HG02870 (cell line): ENCODE measurements around the gene TRABD2B.
A peak's percentile ranks its signal among the peaks of the same experiment; 100 is the strongest.

Experiments used
- ATAC-seq: cut with Tn5 transposase; IDR thresholded peaks from one replicate; pipeline ENCODE4 v1.9.1; 2021; ENCODE audit warnings: mild to moderate bottlenecking, moderate library complexity; ENCODE audit not compliant: unreplicated experiment

TRABD2B gene

DNA sequence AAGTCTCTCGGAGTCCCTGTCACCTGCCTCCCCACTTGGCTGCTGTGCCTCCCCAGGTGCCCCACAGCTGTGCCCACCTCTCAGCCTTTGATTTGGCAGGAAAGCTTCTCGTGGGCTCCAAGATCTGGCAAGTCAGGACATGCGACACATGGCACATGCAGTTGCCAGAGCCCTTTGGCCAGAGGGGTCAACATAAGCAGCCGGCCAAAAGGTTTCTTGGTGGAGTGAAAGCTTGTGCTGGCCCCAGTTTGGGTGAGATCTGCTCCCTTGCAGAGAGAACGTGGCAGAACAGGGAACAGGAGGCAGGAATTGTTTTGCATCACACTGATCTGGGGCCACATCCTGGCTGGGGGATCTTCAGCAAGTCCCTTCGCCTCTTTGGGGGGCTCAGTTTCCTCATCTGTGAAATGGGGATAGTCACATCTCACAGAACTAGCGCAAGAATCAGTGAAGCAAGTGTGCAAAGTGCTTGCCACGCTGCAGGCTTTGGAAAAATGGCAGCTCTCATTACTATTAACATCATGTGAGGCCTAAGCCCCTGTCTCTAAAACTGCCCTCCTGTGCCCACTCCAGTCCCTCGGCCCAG, 232.6 kb downstream of the TRABD2B start:
- no peak for ATAC-seq

DNA sequence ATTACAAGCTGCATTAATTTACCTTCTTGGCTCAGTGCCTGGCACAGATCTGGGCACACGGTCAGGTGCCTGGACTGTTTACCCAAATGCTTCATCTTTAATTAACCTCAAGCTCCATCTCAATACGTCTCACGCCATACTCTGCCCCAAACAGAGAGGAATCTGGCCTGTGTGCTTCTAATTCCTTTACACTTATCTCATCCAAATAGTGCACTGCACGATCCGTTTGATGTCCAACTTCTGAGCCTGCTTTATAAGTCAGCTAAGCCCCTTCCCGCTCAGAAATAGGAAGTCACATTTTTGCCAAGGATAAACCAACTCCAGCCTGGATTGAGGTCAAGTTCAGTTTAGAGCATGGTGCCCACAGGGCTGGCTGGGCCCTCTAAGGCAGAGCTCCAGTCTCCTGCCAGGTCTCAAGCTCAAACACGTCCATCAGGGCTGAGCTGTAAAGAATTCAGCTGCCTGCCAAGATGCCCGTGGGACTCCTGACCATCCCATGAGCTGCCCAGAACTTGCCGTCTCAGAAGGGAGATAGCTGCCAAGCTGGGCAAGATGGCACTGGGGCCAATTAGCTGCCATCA, 233.5 kb downstream of the TRABD2B start:
- ATAC-seq, result no peak

DNA sequence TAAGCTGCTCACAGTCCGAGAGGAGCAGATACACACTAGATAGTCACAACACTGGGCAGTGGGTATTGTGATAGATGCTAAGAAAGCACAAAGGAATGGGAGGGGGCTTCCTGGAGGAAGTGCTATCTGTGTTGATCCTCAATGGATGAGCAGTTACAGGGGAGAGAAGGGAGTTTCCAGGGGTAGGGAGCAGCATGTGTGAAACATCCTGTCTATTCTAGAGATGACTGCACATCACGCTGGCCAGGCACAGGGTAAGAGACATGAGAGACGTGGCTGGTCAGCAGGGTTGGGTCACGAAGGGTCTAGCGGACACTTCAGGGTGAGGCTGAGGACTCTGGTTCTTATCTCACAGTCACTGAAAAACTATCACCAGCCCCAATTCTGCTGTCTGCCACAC, 235.2 kb downstream of the TRABD2B start:
- ATAC-seq, result no peak

DNA sequence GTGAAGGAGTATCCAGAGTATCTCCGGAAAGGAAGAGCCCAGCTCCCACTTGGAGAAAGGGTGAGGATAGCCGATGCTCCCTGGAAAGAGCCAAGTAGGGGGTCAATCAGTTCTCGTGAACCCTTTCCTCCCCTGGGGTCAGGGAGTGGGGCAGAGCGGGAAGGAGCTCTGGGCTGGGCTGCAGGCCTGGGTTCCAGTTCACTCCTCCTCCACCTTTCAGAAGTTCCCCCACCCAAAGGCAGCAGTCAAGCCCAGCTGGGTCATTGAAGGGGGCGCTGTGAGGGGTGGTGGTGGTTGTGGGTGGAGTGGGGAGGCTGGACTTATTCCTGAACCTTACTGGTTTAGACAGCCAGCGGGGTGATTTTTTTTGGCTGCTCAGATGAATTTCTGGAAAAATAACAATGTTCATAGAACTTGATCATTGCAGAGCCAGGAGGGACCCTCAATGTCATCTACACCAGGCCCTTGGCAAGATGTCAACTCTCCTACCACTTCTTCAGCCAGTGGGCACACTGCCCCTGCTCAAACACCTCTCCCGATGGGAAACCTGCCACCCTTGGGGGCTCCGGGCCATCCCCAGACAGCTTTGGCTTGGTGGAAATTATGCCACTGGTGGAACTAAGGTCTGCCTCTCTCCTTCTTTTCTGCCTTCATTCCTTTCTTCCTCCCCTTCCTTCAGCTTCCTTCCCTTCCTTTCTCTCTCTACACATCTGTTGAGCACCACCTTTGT, 235.8 kb downstream of the TRABD2B start:
- no peak for ATAC-seq

DNA sequence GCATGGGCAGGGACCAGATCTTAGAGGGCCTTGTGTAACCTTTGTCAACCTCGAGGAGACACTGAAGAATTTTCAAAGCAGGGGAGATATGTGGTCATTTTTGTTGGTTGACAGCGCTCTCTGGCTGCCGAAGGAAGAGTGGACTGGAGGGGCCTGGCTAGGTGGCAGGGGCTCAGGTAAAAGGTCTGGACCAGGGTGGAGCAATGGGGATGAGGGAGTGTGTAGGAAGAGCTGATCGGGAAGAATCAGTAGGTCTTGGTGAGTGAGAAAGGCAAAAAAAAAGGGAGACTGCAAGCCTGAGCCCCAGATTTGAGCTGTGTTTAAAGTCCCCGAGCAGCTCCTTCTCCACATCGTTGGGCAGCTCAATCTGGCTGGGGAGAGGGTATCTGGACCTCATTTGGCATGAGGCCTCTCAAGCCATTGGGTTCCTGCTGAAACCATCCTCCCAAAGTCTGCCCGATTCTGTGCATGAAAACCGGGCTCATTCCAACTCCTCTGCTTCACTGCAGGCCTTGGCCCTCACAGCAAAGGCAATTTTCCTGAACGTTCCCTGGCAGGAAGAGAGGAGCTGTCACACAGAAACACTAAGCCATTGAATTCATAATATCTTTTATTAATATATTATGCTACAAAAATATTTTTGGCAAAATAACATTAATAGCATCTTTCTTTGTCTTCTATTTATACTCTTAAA, 237.1 kb downstream of the TRABD2B start:
- no peak for ATAC-seq

DNA sequence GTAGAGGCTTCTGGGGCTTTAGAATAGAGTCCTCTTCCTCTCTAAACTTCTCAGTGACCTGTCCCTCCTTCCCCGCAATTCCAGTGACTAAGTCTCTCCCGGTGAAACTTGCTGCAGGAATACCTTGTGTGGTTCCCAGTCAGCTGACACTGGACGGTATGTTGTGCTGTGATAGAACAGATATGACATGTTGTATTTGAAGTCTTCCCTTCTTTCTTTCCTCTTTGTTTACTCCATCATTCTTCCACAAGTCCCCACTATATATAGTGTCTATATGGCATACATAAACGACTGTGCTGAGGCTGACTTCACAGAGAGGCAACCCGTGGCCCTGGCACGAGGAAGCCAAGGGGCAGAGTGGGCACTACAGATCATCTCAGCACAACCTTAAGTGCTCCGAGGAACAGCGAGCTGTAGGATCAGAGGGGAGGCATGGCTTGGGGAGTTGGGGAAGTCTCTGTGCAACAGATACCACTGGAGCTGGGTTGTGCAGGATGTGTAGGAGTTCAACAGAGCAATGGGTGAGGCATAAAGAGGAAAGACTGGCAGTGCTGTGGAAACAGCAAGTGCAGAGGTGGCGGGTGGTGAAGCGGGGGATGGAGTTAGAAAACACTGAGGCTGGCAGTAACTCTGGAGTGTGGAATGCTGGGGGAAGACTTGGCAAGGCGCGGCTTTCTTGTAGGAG, 237.8 kb downstream of the TRABD2B start:
- ATAC-seq, result no peak

DNA sequence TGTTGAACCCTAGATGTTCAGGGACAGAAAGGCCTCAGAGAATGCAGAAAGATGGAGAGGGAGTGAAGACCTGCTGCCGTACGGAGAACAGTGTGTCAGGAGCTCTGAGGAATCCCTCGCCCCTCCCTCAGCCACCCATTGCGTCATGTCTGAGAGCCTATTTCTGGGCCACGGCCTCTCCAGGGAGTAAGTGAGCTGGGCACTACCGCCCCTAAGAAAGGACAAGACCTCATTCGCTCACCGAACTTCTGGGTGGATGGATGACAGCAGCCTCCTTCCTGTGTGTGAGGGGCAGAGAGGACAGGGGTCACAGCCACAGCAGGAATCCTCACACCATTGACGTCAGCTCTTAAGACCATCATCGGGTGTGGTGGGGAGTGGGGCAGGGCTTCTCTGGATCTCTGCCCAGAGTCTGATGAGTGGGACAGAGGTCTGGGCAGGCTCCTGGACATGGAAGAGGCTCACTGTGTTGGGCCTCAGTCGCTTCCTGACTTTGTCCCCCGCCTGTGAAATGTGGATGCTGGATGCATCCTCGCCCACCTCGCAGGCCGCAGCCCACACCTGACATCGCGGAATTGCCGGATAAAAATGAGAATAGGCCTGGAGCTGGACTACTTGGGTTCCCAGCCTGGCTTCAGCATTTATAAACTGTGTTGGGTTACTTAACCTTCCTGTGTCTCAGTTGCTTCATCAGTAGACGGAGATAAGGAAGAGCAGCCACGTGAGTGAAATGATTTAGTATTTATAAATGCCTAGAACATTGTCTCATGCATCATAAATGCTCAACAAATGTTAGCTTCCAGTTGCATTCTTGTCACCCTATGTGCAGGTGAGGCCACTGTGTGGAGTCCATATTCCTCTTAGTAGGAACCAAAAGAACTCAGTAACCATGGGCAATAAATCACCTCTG, 238.6 kb downstream of the TRABD2B start:
- no peak for ATAC-seq

DNA sequence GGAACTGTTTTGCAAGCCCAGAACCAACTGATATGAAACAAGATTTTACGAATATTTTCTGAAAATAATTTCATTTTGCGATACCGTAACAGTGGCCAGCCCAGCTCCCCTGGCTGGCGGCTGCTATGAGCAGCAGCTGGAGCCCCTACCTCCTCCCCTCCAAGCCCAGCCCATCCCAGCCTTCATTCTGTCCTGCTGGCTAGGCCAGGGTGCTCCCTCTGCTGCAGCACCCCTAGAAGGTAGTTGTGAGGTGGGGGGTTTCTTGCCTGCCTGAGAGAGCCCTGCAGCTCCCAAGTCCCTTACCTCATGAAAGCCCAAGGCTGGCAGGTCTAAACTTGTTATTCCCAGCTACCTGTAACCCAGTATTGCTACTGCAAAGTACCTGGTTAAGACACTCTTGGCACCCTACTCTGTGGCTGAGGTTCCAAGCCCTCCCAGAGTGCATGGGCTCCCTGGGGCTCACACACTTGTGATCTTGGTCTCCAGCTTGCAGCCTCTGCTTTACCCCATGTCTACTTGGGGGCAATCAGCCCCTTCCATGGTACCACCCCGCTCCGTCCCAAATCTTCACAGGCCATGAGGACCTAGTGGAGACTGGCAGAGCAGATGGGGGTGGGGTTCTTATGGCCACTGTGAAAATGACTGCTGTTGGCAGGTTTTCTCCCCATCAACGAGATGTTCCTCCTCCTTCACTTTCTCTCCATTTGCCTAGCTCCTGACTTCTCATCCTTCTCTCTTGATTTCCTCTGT, 239.8 kb downstream of the TRABD2B start:
- no peak for ATAC-seq

DNA sequence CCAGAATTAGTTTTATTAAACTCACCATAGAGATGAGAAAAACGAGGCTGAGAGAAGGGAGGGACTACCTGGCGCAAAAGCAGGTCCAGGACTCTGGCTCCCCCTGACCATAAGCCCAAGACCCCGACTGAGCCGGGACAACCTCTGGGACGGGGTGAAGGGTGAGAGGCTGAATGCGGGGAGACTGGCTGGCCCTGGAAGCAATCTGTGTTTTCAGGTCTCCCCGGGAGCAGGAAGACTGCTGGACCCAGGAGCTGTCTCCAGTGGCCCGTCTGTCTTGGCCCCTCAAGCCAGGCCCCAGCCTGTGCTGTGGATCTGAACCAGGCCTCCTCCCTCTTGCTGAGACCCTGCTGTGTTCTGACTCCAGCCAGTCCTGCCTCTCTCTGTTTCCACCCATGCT, 240.8 kb downstream of the TRABD2B start:
- ATAC-seq, result no peak

DNA sequence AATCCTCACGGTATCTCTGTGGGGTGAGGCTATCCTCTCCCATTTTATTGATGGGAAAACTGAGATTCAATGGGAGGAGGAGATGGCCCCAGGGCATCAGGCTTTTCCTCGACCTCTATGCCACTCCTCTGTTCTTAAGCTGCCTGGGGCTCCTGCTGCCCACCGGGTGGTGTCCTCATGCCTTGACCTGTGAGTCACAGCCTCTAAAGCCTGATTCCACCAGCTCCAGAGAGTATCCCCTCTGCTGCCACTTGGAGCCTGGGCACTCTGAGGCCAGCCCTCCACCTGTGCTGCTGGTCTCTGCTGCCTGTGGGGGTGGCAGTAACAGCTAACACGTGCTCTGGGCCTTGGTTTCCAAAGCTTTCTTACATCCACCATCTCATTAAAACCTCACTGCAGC, 241.2 kb downstream of the TRABD2B start:
- ATAC-seq, result no peak

DNA sequence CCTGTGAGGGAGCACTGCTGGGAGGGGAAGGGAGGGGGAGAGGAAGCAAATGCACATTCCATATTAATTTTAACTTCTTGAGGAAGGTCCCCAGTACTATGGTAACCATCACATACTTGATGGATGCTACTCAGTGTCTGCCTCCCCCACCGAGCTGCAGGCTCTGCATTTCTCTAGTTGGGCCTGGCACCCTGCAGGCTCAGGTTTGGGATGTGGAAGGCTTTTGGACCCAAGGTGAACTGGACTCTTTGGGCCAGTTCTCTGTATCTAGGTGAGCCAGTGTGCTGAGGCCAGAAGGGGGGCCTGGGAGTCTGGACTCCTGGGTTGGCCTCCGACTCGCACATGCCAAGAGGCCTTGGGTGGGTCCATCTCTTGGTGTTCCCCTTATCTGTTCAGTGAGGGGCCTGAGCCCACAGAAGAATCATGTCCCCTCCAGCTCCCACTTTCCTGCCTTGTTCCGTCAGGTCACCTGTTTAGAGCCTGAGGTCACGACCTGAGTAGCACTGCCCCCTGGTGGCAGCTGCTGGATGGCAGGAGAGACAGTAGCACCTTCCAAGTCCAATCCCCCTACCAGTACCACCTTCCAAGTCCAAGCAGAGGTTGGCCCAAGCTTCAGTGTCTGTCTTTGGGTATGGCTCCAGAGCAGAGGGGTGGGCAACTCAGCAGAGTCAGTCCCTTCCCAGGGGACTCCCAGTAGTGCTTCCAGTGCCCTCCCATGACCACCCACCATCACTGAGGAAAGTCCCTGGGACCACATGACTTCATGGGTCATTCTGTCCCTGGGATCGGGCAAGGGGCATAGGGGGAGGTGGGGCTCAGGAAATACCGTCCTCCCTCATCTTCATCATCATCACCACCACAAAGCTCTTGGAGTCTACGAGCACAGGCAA, 241.8 kb downstream of the TRABD2B start:
- peak; percentile 51 for ATAC-seq

DNA sequence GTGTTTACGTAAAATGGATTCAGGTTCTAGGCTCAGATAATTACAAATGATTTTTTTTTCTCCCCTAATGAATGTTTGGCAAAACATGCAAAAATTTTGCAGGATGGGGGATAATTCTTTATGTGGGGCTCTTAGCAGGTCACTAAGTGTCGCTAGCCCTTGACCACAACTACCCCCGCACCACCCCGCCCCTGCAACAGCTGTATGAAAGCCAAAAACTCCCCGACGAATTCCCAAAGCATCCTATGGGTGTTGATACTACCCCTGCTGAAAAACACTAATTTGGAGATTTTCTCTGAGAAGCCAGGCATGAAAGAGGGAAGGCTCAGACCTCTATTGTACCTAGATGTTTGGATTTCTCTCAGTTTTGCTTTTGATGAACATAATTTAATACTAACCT, 243.0 kb downstream of the TRABD2B start:
- ATAC-seq, result no peak

DNA sequence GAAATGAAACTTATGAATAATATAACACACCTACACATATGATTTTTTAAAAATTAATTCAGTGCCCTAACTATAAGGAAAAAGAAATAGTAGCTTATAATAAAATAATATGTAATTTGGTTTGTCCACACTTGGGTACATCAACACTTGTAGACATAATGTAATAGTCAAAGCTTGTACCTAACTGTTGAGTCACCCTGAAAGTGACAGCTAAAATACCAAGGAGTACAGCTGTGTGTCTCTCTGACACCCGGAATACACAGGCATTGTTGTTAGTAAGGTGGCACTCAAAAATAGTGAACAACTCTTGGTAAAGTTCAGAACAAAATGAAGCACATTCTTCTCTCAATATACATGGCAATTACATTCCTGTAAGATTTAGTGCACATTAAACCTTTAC, 243.4 kb downstream of the TRABD2B start:
- ATAC-seq, result no peak

DNA sequence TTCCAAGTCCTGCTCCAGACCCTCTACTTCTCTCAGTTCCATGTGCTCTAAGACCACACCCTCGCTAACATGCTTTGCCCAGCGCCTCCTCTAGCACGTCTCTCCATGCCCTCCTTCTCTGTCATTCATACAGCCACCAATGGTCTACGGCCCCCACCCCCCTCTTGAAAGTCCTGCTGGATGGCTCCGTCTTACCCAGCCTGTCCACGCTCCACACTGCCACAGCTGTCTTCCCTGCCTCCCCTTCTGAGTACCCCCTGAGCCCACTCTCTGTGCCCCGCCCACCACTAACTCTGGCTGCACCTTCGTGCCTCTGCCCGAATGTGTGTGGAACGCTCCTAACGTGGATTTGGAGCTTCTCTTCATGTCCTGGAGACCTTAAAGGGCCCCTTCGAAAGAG, 244.6 kb downstream of the TRABD2B start:
- ATAC-seq, result no peak

DNA sequence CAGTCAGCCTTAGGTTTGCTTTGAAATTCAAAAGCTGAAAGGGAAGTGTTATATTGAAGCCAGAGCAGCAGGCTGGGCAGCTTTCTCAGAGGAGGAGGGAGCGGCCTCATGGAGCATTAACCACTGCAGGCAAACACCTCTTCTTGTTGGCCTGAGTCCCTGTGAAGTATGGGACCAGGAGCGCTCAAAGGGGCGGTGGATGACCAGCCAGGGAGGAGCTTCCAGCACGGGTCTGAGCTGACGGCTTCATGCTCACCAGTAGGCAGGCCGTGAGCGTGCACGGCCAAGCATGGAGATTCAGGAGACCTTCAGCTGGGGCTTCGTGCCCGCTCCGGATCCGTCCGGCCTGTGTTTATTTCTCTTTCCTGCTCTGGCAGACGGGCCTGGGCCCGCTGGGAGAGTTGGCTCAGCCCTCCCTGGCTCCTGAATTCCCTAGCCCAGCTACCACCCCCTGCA, 245.2 kb downstream of the TRABD2B start:
- ATAC-seq, result no peak

DNA sequence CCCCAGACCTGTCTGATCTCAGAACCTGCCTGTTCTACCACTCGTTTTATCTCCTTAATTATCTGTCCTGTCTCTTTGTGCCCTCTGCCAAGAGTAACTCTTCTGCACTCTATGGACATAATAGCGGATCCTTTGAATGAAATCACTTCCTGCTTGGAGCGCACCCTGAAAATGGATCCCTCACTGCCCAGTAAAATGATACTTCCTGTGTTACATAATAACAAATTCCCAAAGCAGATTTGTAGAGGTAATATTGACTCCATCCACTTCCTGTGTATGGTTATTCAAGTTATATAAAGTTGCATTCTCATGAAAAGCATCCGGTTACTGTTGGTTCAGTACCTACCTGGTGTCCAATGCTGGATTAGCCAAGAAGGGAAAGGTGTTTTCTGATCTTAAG, 246.0 kb downstream of the TRABD2B start:
- ATAC-seq, result no peak

DNA sequence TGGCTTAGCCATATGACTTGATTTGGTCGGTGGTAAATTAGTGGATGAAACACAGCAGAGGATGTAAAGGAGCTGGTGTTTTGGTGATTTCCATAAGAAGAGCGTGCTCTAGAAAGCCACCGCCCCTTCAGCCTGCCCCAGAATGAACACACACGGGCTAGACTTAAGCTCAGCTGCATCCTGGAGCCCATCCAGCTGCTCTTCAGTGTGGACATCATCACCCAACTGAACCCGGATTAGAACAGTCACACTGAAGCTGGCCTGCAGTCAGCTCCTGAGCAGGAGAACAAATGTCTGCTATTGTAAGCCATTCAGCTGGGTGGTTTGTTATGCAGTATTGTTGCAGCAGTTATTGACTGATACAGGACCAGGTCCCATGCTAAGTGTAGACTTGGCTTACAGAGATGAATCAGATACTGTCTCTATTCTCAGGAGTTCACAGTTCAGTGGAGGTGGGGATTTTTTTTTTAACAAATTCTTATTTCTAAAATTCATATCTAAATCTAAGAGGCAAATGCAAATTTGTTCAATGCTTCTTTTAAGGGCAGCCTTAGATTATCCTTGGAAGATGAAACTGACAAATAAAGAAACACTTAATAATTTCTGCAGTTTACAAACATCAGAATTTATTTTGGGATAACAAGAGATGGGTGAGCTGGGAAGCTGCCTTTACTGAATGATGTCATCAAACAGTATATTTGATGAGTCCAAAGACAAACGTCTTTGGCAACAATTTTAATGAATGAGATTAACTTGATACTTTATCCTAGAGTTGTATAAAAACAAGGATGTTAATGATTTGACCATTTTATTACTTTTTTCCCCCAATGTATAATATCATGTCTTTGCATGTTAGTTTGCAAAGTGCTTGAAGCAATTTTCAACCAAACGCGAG, 251.2 kb downstream of the TRABD2B start:
- ATAC-seq, result peak; percentile 71
